Osteocyte (in vitro differentiated cells): ENCODE data around the gene NHP2. TPM values are rescaled to one million over a fixed set of nuclear protein-coding genes. Genes with fewer than 3 reads are reported as not detected.

Experiments used
- DNase-seq: peaks from one replicate; pipeline ENCODE4 v3.0.0; 2021; ENCODE audit warnings: mixed read lengths; ENCODE audit not compliant: unreplicated experiment; ENCODE audit errors: extremely low spot score
- H3K27ac Mint-ChIP-seq: one replicate; pipeline ENCODE4 v1.8.0; 2021; ENCODE audit warnings: mild to moderate bottlenecking, mixed read lengths; ENCODE audit not compliant: unreplicated experiment
- H3K27me3 Mint-ChIP-seq: one replicate; pipeline ENCODE4 v1.8.0; 2021; ENCODE audit warnings: mixed read lengths; ENCODE audit not compliant: unreplicated experiment
- H3K36me3 Mint-ChIP-seq: one replicate; pipeline ENCODE4 v1.8.0; 2021; ENCODE audit warnings: mixed read lengths; ENCODE audit not compliant: unreplicated experiment
- H3K4me1 Mint-ChIP-seq: one replicate; pipeline ENCODE4 v1.8.0; 2021; ENCODE audit warnings: mixed read lengths; ENCODE audit not compliant: unreplicated experiment
- H3K4me3 Mint-ChIP-seq: one replicate; pipeline ENCODE4 v1.8.0; 2021; ENCODE audit warnings: mild to moderate bottlenecking, moderate library complexity, mixed read lengths; ENCODE audit not compliant: unreplicated experiment
- H3K9me3 Mint-ChIP-seq: one replicate; pipeline ENCODE4 v1.8.0; 2021; ENCODE audit warnings: mixed read lengths; ENCODE audit not compliant: unreplicated experiment
- total RNA-seq: library from RNA; stranded (reverse); gene quantifications from 2 replicates; pipeline ENCODE4 v1.2.1, GENCODE V29; 2021
- TF ChIP-seq, protein P1 (sequence below): fragments of 200-600 bp; sonication (generic); IDR thresholded peaks from 2 replicates; pipeline ENCODE4 v1.5.0; 2021; ENCODE audit warnings: antibody characterized with exemption, mild to moderate bottlenecking, moderate library complexity

The NHP2 gene
- total RNA-seq, 1 donor from 2014 or later = 94.2 TPM

DNA sequence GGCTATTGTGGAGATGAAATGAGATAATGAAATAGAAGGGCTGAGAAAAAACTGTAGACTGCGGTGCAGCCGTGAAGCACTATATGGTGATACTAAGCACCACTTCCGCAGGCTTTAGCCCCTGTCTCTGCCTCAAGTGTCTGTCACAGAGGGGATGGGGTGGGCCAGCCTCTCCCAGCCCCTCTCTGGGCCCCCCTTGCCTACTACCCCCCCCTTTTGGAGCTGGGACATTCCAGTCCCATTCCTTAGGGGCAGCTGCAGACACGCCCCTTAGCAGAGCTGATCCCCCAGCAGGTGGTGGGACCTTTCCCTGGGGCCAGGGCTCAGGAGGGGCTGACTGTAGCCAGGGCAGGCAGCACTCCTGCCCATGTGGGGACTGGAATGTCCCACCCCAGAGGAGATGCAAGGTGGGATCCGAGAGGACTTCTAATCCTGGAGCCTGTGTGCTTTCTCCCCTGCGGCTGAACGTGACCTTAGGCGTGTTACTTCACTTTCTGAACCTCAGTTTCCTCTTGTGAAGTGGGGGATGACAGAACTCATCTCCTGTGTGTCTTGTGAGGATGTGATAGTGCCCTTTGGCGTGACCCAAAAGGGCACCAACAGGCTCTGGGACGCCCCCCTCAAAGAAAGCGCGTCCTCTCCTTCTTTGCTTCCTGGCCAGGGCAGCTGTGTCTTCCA lies 38.4 kb downstream of the NHP2 start:
- DNase-seq = no peak
- Mint-ChIP-seq H3K36me3 (no peaks in the 10 kb centered on the region), H3K4me3 (peak overlapping the region; percentile 30), H3K9me3 (no peaks in the 10 kb centered on the region), H3K27me3 (peaks cover 3% of the 10 kb centered on the region), H3K27ac (no peak overlapping the region), H3K4me1 (peaks cover 24% of the 10 kb centered on the region)
- TF ChIP-seq, protein P1, sequence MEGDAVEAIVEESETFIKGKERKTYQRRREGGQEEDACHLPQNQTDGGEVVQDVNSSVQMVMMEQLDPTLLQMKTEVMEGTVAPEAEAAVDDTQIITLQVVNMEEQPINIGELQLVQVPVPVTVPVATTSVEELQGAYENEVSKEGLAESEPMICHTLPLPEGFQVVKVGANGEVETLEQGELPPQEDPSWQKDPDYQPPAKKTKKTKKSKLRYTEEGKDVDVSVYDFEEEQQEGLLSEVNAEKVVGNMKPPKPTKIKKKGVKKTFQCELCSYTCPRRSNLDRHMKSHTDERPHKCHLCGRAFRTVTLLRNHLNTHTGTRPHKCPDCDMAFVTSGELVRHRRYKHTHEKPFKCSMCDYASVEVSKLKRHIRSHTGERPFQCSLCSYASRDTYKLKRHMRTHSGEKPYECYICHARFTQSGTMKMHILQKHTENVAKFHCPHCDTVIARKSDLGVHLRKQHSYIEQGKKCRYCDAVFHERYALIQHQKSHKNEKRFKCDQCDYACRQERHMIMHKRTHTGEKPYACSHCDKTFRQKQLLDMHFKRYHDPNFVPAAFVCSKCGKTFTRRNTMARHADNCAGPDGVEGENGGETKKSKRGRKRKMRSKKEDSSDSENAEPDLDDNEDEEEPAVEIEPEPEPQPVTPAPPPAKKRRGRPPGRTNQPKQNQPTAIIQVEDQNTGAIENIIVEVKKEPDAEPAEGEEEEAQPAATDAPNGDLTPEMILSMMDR = no peak

DNA sequence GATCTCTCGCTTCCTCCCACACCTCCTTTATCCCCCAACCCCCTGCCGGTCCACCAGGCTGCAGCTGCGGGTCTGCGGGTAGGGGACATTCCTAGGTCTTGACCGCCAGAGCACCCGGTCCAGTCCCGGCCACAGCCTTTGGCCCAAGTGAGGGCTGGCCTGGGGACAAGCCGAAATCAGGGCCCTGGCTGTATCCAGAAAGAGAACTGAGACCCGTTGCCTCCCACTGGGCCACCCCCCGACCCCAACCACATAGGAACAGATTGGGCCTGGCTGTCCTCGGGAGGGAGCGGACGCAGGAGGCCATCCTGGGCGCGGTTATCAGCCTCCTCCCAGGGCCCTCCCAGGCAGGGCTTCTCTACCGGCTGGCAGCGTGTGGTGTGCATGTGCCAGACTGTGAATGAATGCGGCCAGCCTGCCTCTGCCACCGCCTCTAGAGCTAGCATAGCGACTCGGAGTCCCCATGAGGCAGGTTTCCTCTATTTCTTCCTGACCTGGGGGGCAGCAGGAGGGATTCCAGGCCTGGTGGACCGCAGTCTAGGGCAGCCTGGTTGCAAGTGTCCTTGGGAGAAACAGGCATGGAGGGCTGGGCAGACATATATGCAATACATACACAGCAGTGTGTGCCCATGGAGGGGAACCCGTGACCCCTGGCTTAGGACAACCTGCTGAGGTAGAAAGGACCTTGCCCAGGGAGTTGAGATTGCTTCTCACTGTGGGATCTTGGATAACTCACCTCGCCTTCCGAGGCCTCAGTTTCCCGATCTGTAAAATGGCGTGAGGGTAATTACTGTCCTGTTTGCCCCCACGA lies 39.2 kb downstream of the NHP2 start:
- H3K27me3 Mint-ChIP-seq = peaks cover 3% of the 10 kb centered on the region
- peak overlapping the region; percentile 79 for H3K4me3 Mint-ChIP-seq
- no peak overlapping the region for H3K27ac Mint-ChIP-seq
- H3K9me3 Mint-ChIP-seq = no peaks in the 10 kb centered on the region
- DNase-seq = no peak
- TF ChIP-seq, protein P1 = no peak
- H3K36me3 Mint-ChIP-seq = no peaks in the 10 kb centered on the region
- peaks cover 24% of the 10 kb centered on the region for H3K4me1 Mint-ChIP-seq

- DNase-seq = no peak
- Mint-ChIP-seq H3K4me3 (peak overlapping the region; percentile 79), H3K27me3 (peaks cover 3% of the 10 kb centered on the region), H3K36me3 (no peaks in the 10 kb centered on the region), H3K9me3 (no peaks in the 10 kb centered on the region), H3K4me1 (peaks cover 27% of the 10 kb centered on the region), H3K27ac (no peak overlapping the region)
- TF ChIP-seq, protein P1 = no peak
These were observed 39.8 kb downstream of the NHP2 start for GRCh38 chr5:178113841-178114324.

DNA sequence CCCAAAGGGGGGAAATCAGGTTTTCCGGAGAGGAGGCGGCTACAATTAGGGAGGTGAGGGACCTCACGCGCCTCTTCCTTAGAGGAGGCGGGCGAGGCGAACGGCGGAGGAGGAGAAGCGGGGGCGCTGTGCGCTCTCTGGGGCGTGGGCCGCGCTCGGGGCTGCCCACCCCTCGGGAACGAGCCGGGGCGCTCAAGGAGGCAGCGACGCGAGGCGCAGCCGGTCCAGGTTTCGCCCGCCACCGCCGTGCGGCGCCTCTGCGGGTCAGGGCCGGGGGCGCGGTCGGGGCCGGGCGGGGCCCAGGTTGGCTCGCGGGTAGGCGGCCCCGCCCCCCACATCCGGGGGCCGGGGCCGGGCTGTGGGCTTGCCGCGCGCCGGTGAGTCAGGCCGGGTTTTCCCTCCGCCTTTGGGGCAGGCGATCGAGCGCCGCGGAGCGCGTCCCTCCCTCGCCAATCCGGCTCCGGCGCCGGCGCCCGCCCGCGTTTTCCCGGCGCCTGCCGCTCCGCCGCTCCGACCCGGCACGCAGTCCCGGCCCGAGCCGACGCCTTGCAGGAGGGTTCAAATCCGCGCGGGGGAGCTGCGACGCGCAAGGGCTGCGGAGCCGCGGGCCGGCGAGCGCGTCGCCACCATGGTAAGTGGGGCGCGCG lies 40.4 kb downstream of the NHP2 start, which contains the start of gene N4BP3:
Gene N4BP3 (plus strand): TSS at position 392 of the 647 bp plus-strand sequence. CDS start 6,052 bp downstream, outside the sequence.
- Mint-ChIP-seq H3K36me3 (no peaks in the 10 kb centered on the region), H3K4me1 (peaks cover 28% of the 10 kb centered on the region), H3K9me3 (no peaks in the 10 kb centered on the region), H3K27me3 (peaks cover 3% of the 10 kb centered on the region), H3K4me3 (peak within 1 kb of the TSS; percentile 79), H3K27ac (no peak within 1 kb of the TSS)
- TF ChIP-seq, protein P1 = no peak
- DNase-seq = no peak
